Ovary (tissue), 3 donors: ENCODE data around the gene OLIG1.

ENCODE experiments used
- CTCF ChIP-seq, 3 donors: fragments of 450-650 bp in 2 of 3; fragments of 200-600 bp in 1 of 3; IDR thresholded peaks; one replicate each; pipeline versions ENCODE4 v1.5.1 to v1.8.0; 2016 to 2022; ENCODE audit warnings: antibody characterized with exemption in 3 of 3, mild to moderate bottlenecking in 1 of 3
- EP300 ChIP-seq: sonication (generic); formaldehyde crosslinking; IDR thresholded peaks from one replicate; pipeline ENCODE4 v1.6.1; 2017; ENCODE audit warnings: antibody characterized with exemption
- donor health status: DM: no; HTN: no; CAD: no.

- TF ChIP-seq CTCF (IDR thresholded peaks at IDR 0.05) (no peak), EP300 (no peak)
Measured at GRCh38 chr21:33070744-33070997, 730 bp downstream of the OLIG1 start.
